Activated B cell treated with CpG ODN at 0.5 μM for 24 hours (primary cell): ENCODE results near the gene CDC6. TPM values are rescaled to one million over a fixed set of nuclear protein-coding genes. Genes with fewer than 3 reads are reported as not detected.
A peak's percentile ranks its signal among the peaks of the same experiment; 100 is the strongest.

Experiments
- ATAC-seq: fragments of 200-7000 bp; cut with Tn5 transposase; one replicate; pipeline ENCODE4 v1.10.0; 2021; ENCODE audit warnings: low read depth, mild to moderate bottlenecking, moderate library complexity
- CTCF ChIA-PET: fragments of 350-600 bp; sonication (Branson Sonifier 250); formaldehyde crosslinking; loops from one replicate; lab custom pipeline; 2021; ENCODE audit warnings: antibody characterized with exemption; lab: Charles Lee
- POLR2A ChIA-PET: fragments of 350-600 bp; sonication (Branson Sonifier 250); formaldehyde crosslinking; loops from one replicate; lab custom pipeline; 2021; ENCODE audit warnings: antibody characterized with exemption; lab: Charles Lee
- DNase-seq: peaks from one replicate; pipeline ENCODE4 v3.0.0; 2022
- H3K27ac Mint-ChIP-seq: one replicate; pipeline ENCODE4 v1.8.0; 2020; ENCODE audit warnings: mixed read lengths
- H3K27me3 Mint-ChIP-seq: one replicate; pipeline ENCODE4 v1.8.0; 2021; ENCODE audit warnings: mixed read lengths
- H3K36me3 Mint-ChIP-seq: one replicate; pipeline ENCODE4 v1.8.0; 2021; ENCODE audit warnings: low read depth, mixed read lengths
- H3K4me1 Mint-ChIP-seq: one replicate; pipeline ENCODE4 v1.8.0; 2021; ENCODE audit warnings: mixed read lengths
- H3K4me3 Mint-ChIP-seq: one replicate; pipeline ENCODE4 v1.8.0; 2020; ENCODE audit warnings: mild to moderate bottlenecking, mixed read lengths
- H3K9me3 Mint-ChIP-seq: one replicate; pipeline ENCODE4 v1.8.0; 2020; ENCODE audit warnings: mixed read lengths
- CTCF ChIP-seq: fragments of 200-600 bp; IDR thresholded peaks from one replicate; pipeline ENCODE4 v1.8.0; 2022; ENCODE audit warnings: antibody characterized with exemption, mild to moderate bottlenecking
- intact Hi-C: fragments of 100-400 bp; cut with micrococcal nuclease; formaldehyde crosslinking; loops from one replicate; pipeline ENCODE4 v1.15.1; 2024
- total RNA-seq: library from RNA; stranded (reverse); gene quantifications from 2 replicates; pipeline ENCODE4 v1.2.3, GENCODE V29; 2022

CDC6 gene
- total RNA-seq, 1 donor from 2014 or later: 9.7 TPM

DNA sequence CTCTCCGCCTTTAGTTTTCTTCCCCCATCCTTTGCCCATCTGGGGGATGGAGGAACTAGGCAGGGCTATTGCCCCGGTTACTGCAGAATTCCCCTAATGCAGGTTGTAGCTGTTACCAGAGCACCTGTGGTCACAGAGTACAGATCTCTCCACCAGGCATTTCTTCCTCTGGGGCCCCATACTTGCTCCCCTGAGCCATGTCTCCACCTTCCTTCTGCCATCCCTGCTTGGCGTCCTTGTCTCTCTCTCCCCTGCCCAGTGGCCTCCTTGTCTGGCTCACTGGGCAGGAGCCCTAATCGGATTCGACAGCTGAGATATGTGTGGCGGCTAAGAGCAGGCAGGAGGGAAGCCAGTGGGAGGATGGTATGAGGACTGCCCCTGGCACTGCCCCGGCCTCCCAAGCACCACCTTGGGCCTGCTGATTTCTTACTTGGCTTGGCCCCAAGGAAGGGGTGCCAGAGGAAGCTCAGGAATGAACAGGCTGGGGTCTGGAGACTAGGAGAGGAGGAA lies 23.3 kb downstream of the CDC6 start:
- Mint-ChIP-seq H3K27me3 (no peaks in the 10 kb centered on the region), H3K27ac (no peak overlapping the region), H3K36me3 (no peaks in the 10 kb centered on the region), H3K4me3 (no peak overlapping the region), H3K4me1 (peaks cover 25% of the 10 kb centered on the region), H3K9me3 (no peaks in the 10 kb centered on the region)
- DNase-seq (no peak), ATAC-seq (peak; percentile 31)
- CTCF ChIA-PET: interaction anchor here (0.6 to 17.3 kb wide), 4 partner anchors 8 to 107 kb away, joined by 3 to 466 read pairs (median 7); partner anchors contain the start of gene TOP2A
- POLR2A ChIA-PET: interaction anchor here (0.9 to 9.6 kb wide), 5 partner anchors 8 to 93 kb away, joined by 3 to 154 read pairs (median 4); no protein-coding TSS in a partner anchor
- no peak for TF ChIP-seq CTCF
- intact Hi-C loops: no loop called here

DNA sequence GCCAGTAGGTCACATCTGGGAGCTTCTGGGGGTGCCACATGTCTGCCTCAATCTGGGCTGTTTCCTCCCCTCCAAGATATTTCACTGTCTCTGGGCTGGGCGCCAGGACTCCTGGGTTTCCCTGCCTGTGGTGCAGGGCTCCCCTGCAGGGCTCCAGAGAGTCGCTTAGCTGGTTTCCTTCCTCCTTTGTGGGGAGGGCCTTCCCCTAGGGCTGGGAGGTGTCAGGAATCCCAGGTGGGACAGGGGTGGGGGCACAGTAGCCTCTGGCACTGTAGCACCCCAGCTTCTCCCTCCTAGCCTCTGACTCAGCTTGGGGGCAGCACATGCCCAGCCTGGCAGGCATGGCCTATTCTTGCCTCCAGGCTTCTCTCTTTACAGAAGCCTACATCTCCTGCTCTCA lies 23.9 kb downstream of the CDC6 start:
- TF ChIP-seq CTCF: no peak
- H3K36me3 Mint-ChIP-seq: no peaks in the 10 kb centered on the region
- no peaks in the 10 kb centered on the region for H3K9me3 Mint-ChIP-seq
- no peaks in the 10 kb centered on the region for H3K27me3 Mint-ChIP-seq
- DNase-seq (no peak), ATAC-seq (no peak)
- intact Hi-C loops: no loop called here
- H3K27ac Mint-ChIP-seq: no peak overlapping the region
- H3K4me1 Mint-ChIP-seq: peaks cover 30% of the 10 kb centered on the region
- ChIA-PET POLR2A (interaction anchor here (0.9 to 9.6 kb wide), 3 partner anchors 9 to 93 kb away, joined by 3 to 154 read pairs (median 3); no protein-coding TSS in a partner anchor), CTCF (interaction anchor here (1.5 to 17.3 kb wide), 3 partner anchors 8 to 42 kb away, joined by 6 to 466 read pairs (median 8); no protein-coding TSS in a partner anchor)
- peak overlapping the region; percentile 35 for H3K4me3 Mint-ChIP-seq

DNA sequence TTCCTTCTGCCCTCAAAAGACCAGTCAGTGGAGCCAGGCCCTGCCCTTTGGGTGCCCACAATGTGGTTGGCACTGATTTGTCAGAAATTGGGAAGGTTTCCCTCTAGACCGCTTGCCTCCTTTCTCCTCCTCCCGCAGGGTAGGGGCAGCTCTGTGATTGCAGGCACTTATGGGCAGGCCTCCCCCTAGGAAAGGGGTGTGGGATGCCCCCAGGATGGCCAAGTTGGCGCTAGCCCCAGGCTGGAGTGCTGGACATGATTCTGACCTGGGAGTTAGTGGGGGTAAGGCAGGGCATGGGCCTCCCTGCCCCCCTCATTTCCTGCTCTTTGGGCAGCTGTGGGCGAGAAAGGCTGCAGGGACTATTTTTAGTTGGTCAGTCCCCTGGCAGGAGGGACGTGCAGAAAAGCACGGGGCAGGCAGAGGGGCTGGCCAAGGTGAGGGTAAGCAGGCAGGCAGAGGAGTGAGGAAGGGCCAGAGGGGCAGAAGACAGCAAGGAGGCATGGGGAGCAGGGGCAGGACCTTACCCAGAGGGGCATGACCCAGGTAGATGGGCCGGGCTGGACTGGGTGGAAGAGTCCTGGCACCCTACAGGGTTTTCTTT lies 24.6 kb downstream of the CDC6 start:
- no peak overlapping the region for H3K27ac Mint-ChIP-seq
- no peak for TF ChIP-seq CTCF
- no peaks in the 10 kb centered on the region for H3K36me3 Mint-ChIP-seq
- intact Hi-C loops: no loop called here
- H3K9me3 Mint-ChIP-seq: no peaks in the 10 kb centered on the region
- CTCF ChIA-PET: interaction anchor here (1.5 to 17.3 kb wide), 3 partner anchors 9 to 41 kb away, joined by 6 to 466 read pairs (median 8); no protein-coding TSS in a partner anchor
- DNase-seq (no peak), ATAC-seq (no peak)
- H3K4me1 Mint-ChIP-seq: peaks cover 34% of the 10 kb centered on the region
- no peaks in the 10 kb centered on the region for H3K27me3 Mint-ChIP-seq
- no peak overlapping the region for H3K4me3 Mint-ChIP-seq
- POLR2A ChIA-PET: interaction anchor here (9.6 kb wide), 1 partner anchor 13 kb away, joined by 154 read pairs; no protein-coding TSS in a partner anchor

GRCh38 chr17:40312893-40313667 lies 25.4 kb downstream of the CDC6 start:
- no peaks in the 10 kb centered on the region for H3K27me3 Mint-ChIP-seq
- intact Hi-C loops: no loop called here
- no peaks in the 10 kb centered on the region for H3K36me3 Mint-ChIP-seq
- ATAC-seq (no peak), DNase-seq (no peak)
- ChIA-PET CTCF (interaction anchor here (17.3 kb wide), 1 partner anchor 40 kb away, joined by 466 read pairs; no protein-coding TSS in a partner anchor), POLR2A (interaction anchor here (9.6 kb wide), 1 partner anchor 12 kb away, joined by 154 read pairs; no protein-coding TSS in a partner anchor)
- H3K9me3 Mint-ChIP-seq: no peaks in the 10 kb centered on the region
- H3K4me3 Mint-ChIP-seq: no peak overlapping the region
- H3K27ac Mint-ChIP-seq: peak overlapping the region; percentile 30
- TF ChIP-seq CTCF: no peak
- H3K4me1 Mint-ChIP-seq: peaks cover 41% of the 10 kb centered on the region
